DND-41 (cell line): Measurements from ENCODE around the gene SRC.

ENCODE experiments used
- EZH2 ChIP-seq: IDR thresholded peaks from 3 replicates; pipeline ENCODE4 v1.6.1; 2012; ENCODE audit warnings: borderline replicate concordance, low read depth, mild to moderate bottlenecking, moderate library complexity, low read length, inconsistent platforms; ENCODE audit not compliant: severe bottlenecking
- TF ChIP-seq, protein P1 (sequence below): IDR thresholded peaks from 2 replicates; pipeline ENCODE4 v1.5.1; 2012; ENCODE audit warnings: borderline replicate concordance, low read length, moderate library complexity, mild to moderate bottlenecking; ENCODE audit not compliant: poor library complexity, severe bottlenecking; ENCODE audit errors: extremely low read depth

DNA sequence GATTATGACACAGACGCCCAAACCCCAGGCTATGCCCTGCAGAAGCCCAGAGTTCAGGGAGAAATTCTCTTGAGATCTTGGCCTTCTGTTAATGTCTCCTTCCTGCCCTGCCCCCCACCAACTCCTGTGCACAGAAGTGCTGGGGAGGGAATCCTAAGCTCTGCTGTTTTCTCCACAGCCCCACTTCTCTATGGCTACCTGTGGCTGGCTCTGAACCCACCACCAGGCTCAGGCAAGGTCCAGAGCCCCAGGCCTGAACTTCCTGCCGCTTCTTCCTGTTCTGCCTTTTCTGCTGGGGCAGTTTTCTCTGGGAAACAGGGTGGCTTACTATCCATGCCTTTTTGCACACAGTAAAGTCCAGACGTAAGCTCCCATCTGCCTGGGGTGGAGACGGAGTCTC is 97.7 kb downstream of the SRC start:
- TF ChIP-seq, protein P1, sequence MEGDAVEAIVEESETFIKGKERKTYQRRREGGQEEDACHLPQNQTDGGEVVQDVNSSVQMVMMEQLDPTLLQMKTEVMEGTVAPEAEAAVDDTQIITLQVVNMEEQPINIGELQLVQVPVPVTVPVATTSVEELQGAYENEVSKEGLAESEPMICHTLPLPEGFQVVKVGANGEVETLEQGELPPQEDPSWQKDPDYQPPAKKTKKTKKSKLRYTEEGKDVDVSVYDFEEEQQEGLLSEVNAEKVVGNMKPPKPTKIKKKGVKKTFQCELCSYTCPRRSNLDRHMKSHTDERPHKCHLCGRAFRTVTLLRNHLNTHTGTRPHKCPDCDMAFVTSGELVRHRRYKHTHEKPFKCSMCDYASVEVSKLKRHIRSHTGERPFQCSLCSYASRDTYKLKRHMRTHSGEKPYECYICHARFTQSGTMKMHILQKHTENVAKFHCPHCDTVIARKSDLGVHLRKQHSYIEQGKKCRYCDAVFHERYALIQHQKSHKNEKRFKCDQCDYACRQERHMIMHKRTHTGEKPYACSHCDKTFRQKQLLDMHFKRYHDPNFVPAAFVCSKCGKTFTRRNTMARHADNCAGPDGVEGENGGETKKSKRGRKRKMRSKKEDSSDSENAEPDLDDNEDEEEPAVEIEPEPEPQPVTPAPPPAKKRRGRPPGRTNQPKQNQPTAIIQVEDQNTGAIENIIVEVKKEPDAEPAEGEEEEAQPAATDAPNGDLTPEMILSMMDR: no peak
- no peak for TF ChIP-seq EZH2
